Suppressor macrophage treated with lipopolysaccharide for 4 hours (primary cell): ENCODE results near the gene THBS1.

Source experiments
- DNase-seq: peaks from one replicate; pipeline ENCODE4 v3.0.0-alpha.2; 2020

The THBS1 gene

GRCh38 chr15:39580485-39581241 is at the start of gene THBS1:
TSS of gene THBS1 (plus strand) at chr15:39581079. CDS start at chr15:39581858, 779 bp downstream.
- peak; percentile 57 for DNase-seq

- DNase-seq = no peak
Measured at GRCh38 chr15:39534996-39535395, 45.9 kb upstream of the THBS1 start.

- no peak for DNase-seq
Measured at GRCh38 chr15:39535466-39535865, 45.4 kb upstream of the THBS1 start.

GRCh38 chr15:39538936-39539335 is 41.9 kb upstream of the THBS1 start:
- no peak for DNase-seq

GRCh38 chr15:39539466-39539865 is 41.4 kb upstream of the THBS1 start:
- DNase-seq = no peak

- DNase-seq = no peak
Measured at GRCh38 chr15:39539973-39540558, 40.8 kb upstream of the THBS1 start.

- DNase-seq = no peak
Measured at GRCh38 chr15:39542385-39543065, 38.4 kb upstream of the THBS1 start.

- no peak for DNase-seq
Measured at GRCh38 chr15:39543651-39544050, 37.2 kb upstream of the THBS1 start.

GRCh38 chr15:39546842-39547241 is 34.0 kb upstream of the THBS1 start:
- no peak for DNase-seq

- DNase-seq = no peak
Measured at GRCh38 chr15:39548561-39548960, 32.3 kb upstream of the THBS1 start.

GRCh38 chr15:39549912-39550311 is 31.0 kb upstream of the THBS1 start:
- DNase-seq = no peak

GRCh38 chr15:39551476-39551875 is 29.4 kb upstream of the THBS1 start:
- DNase-seq = no peak

GRCh38 chr15:39552556-39552955 is 28.3 kb upstream of the THBS1 start:
- no peak for DNase-seq

- no peak for DNase-seq
Measured at GRCh38 chr15:39553947-39554693, 26.8 kb upstream of the THBS1 start.

GRCh38 chr15:39554746-39555387 is 26.0 kb upstream of the THBS1 start:
- no peak for DNase-seq

- DNase-seq = no peak
Measured at GRCh38 chr15:39555885-39556284, 25.0 kb upstream of the THBS1 start.

- DNase-seq = no peak
Measured at GRCh38 chr15:39556461-39556860, 24.4 kb upstream of the THBS1 start.

- no peak for DNase-seq
Measured at GRCh38 chr15:39558421-39558820, 22.5 kb upstream of the THBS1 start.

- DNase-seq = no peak
Measured at GRCh38 chr15:39564972-39565665, 15.8 kb upstream of the THBS1 start.

GRCh38 chr15:39565851-39566250 is 15.0 kb upstream of the THBS1 start:
- no peak for DNase-seq

GRCh38 chr15:39573287-39573686 is 7.6 kb upstream of the THBS1 start:
- no peak for DNase-seq

GRCh38 chr15:39573844-39574243 is 7.0 kb upstream of the THBS1 start:
- DNase-seq = no peak
